LoVo (cell line): ENCODE results near the gene SLC4A8.
"Not testable (repeated sequence)": the region's sequence is repeated elsewhere in the genome, so short reads cannot be mapped to it uniquely, and the experiment has no call there.

Experiments used
- DNase-seq: peaks from one replicate; pipeline ENCODE4 v3.0.0-alpha.2; 2016; ENCODE audit warnings: low spot score

Gene SLC4A8

DNA sequence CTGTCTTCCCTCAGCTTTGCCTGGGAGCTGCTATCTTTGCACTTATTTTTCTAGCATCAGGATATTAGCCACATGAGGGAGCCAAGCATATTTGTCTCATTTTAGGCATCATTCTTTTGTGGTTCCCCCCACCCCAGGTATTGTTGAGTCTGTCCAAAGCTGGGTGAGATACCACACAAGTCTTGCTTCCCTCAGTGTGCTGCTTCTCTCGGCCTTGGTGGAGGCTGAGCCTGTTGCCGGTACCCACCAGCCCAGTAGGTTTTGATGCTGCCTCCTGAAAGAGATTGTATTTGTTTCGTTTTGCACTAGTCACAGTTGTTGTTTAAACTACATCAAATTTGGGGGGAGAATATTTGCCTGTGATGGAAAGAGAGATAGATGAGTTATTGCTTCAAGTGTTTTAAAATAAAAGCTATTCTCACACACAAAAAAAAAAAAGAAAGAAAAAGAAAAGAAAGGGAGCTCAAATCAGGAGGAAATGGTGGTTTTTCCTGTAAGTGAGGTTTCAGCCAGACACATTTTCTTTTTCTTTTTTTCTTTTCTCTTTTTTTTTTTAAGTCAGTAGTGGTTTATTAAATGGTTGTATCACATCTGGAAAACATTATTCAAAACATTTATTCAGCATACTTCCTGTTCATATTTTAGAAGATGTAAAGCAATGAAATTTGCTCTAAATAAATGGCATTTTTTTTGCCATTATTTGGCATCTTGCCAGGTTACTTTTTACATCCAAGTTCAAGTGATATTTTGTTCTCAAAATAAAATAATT is 58.5 kb downstream of the SLC4A8 start:
- no peak for DNase-seq

DNA sequence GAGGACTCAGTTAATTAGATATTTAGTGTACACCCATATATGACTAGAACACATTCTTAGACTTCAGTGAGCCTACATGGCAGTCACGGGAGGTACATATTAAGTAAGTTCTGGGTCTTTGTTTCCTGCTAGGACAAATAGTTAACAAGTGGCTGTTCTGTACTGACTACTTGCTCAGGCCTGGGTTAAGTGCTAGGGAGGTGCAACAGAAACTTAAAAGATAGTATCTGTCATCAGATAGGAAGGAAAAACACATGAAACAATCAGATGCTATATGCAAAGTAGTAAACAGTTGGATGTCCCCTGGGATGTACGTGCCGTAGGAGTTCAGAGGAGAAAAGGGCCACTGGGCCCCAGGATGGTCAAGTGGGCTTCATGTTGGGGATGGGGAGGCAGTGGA is 59.5 kb downstream of the SLC4A8 start:
- DNase-seq: no peak

DNA sequence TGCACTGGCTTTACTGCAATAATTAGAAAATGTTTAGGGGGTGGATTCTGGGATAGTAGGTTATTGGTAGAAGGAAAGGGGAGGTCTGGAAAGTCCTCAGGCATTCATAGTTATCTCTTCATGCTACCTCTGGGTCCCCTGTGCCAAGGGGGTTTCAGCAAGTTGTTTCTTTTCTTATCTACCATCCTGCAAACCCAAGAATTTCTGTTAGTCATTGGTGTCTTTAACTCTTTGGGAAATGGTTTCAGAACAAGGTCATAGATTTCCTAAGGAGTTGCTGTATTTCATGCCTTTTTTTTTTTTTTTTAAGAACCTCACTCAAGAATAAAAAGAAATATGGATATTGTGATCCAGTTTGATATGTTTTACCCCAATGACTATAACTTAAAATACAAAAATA is 63.6 kb downstream of the SLC4A8 start:
- no peak for DNase-seq

- no peak for DNase-seq
Observed at GRCh38 chr12:51493281-51493680, 68.7 kb downstream of the SLC4A8 start.

GRCh38 chr12:51496895-51497294 is 72.3 kb downstream of the SLC4A8 start:
- no peak for DNase-seq

- no peak for DNase-seq
Observed at GRCh38 chr12:51504851-51505250, 80.2 kb downstream of the SLC4A8 start.

- no peak for DNase-seq
Observed at GRCh38 chr12:51505360-51506105, 80.9 kb downstream of the SLC4A8 start.

DNA sequence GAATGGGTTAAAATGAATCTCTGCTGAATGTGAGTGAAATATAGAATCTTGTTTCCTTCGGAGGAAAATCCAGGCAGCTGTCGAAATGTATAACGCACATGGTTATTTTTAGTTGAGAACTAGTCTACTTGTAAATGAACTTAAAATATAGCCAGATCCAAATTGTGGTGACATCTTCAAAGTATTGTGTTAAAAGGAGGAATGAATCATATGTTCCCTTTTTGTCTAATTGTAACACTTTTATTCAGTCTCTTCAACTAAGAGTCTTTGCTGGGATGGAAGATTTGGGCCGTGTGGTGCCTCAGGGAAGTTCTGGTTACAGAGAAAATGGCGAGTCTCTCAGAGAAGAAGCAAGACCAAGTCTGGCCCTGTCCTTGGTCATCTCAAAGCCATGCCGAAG is 82.5 kb downstream of the SLC4A8 start:
- no peak for DNase-seq

DNA sequence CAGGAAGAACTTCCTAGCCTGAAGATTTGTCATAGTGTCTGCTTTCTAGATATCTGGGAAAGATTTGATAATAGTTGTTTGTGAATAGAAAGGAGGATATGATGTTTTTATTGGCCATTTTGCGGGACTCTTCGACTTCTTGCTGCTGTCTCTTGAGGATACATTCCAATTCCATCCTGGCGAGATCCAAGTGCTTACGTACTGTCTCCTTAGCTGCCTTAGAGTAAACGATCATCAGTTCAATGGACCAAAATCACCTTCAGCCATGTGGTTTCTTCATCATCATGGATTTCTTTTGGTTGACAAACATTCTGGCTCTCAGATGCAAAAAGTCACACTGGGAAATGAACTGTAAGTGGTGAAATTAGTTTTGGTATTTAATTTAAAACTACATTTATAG is 83.7 kb downstream of the SLC4A8 start:
- DNase-seq: no peak

DNA sequence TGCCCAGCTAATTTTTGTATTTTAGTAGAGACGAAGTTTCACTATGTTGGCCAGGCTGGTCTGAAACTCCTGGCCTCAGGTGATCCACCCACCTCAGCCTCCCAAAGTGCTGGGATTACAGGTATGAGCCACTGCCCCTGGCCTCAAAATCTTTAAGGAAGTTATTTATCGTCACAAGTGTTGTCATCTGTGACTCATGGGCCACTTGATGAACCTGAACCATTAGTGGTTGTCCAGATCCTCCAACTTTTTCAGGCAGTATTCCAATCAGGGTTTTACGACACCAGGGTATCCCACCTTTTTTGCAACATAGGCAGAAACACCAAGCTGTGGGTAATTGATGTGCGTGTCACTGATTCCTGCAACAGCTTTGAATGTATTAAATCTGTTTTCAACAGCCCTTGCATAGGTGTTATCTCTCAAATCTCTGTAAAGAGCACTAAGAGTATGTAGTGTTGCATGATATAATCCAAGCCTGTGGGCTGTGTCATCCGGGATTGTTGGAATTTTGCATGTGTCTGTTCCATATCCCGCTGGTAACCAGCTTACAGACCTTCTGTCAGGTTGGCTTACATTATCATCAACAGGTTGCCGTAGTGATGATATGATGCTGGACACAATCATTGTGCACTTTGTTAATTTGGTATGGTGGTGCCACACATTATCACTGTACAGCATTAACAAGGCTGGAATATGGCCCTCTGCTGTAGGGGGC is 87.1 kb downstream of the SLC4A8 start:
- no peak for DNase-seq

DNA sequence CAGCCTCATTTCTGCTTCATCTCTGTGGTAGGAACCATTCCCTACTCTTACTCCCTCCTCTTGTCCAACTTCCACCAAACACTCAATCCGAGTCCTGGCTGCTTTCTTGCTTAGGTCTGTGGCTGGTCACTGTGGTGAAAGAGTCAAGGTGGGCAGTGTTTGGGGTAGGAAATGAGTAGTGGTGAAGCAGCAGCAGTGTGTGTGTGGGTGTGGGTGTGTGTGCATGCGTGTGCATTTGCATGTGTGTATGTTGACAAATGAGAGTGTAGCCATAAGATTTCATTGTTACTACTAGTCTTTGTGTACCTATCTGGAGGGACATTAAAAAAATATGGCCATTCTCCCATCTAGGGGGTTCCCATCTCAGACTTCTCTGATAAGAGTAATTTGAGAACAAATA is 87.8 kb downstream of the SLC4A8 start:
- DNase-seq: no peak

DNA sequence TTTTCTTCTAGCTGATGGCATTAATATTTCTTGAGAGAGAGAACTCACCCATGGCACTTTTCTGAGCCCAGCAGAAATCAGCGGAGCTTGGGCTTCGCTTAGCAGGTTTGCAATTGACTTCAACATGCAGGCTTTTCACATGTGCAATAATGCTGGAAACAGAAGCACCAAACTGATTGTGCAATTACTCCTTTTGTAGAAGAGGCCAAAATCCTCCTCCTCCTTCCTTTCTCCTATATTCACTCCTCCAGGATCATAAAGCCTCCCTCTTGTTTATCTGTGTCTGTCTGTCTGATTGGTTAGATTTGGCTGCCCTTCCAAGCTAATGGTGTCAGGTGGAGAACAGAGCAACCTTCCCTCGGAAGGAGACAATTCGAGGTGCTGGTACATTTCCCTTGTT is 90.4 kb downstream of the SLC4A8 start:
- DNase-seq: not testable (repeated sequence)

DNA sequence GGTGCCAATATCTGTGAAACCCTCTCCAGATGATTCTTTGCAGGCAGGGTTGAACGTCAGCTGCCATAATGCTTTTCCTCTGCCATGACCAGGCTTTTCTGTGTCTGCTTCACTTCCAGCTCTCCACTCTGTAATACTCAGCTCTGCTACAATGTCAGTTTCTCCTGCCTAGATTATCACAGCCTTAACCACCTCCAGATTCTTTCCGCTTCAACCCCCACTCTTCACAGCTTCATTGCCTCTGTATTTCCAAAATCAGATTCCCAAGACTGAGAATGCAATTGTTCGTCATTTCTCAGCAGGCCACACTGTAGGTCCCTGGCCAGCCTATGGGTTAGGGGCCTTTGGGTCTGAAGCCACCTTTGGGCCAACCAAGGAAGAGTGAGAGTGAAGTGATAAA is 92.7 kb downstream of the SLC4A8 start:
- DNase-seq: no peak

DNA sequence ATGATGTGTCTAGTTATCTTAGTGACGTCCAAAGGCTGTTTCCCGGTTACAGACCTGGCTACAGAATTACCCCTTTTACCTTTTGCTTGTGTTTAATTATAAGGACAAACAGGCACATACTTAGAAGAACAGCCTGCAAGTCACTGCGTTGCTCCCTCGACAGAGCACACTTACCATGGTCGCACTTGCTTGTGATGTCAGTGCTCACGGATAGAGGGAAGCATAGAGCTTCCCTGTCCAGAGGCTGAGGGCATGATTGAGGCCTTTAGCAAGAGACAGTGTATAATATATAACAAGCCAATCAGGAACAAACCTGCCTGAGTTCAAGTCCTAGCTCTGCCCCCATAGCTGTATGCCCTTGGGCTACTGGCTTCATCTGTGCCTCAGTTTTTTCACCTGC is 93.2 kb downstream of the SLC4A8 start:
- no peak for DNase-seq

GRCh38 chr12:51519755-51520154 is 95.1 kb downstream of the SLC4A8 start:
- no peak for DNase-seq

GRCh38 chr12:51520576-51521325 is 96.1 kb downstream of the SLC4A8 start:
- DNase-seq: no peak

DNA sequence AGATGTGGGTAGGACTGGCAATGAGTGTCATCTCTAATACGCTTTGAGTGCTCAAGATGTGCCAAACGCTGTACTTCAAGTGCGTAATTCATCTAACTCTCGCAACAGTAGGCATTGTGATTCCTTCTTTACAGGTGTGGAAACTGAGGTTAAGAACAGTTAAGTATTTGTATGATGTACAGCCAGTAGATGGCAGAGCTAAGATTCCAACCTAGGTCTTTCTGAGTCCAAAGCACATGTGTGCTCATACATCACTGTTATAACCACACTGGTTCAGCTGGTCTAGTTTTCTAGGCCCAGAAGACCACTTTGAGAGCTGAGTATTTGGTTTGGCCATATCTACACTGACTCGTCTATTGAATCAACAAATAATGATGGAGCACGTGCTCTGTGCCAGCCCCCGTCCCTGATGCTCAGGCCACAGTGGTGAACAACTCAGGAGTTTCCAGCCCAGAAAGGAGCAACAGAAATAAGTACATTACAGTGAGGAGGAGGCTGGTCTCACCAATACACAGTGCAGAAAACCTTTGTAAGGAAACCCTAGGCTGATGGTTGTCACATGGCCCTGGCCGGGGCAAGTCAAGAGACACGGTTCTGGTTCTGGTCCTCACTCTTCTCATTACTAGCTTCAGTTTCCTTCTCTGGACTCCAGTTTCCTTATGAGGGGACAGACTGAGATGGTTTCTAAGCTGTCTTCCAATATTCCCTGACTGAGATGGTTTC is 97.1 kb downstream of the SLC4A8 start:
- no peak for DNase-seq

GRCh38 chr12:51522696-51523095 is 98.1 kb downstream of the SLC4A8 start:
- no peak for DNase-seq

GRCh38 chr12:51524386-51524901 is 99.8 kb downstream of the SLC4A8 start:
- DNase-seq: no peak

DNA sequence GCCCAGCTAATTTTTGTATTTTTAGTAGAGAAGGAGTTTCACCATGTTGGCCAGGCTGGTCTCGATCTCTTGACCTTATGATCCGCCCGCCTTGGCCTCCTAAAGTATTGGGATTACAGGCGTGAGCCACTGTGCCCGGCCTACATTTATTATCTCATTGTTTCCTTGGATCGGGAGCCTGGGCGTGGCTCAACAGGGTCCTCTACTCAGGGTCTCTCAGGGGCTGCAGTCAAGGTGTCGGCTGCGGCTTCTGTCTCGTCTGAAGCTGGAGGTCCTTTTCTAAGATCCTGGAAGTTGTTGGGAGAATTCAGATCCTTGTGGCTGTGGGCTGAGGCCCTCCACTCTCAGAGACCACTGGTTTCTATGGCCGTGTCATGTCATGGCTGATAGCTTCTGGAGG is 100.9 kb downstream of the SLC4A8 start:
- DNase-seq: no peak

- DNase-seq: no peak
Observed at GRCh38 chr12:51527966-51528365, 103.3 kb downstream of the SLC4A8 start.
